Measurements from ENCODE around the gene SPRR2D.
"Not testable (repeated sequence)": the region's sequence is repeated elsewhere in the genome, so short reads cannot be mapped to it uniquely, and the experiment has no call there.

Gene SPRR2D

DNA sequence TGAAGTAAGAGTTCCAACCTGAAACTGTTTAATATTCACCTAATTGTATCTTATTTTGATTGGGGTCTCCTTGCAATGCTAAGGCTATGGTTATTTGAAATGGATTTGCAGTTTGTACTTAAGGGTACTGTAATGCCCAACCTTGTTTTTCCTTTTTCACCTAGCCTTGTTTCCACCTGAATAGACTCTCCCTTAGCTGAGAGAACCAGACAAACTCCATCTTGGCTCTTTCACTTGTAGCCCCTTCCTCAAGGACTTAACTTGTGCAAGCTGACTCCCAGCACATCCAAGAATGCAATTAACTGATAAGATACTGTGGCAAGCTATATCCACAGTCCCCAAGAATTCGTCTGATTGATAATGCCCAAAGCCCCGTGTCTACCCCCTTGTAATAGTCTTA is 19.1 kb downstream of the SPRR2D start:
- DNase-seq (ENCODE audit: low read depth in 1 of 2, low spot score in 1 of 2), result not testable (repeated sequence)

DNA sequence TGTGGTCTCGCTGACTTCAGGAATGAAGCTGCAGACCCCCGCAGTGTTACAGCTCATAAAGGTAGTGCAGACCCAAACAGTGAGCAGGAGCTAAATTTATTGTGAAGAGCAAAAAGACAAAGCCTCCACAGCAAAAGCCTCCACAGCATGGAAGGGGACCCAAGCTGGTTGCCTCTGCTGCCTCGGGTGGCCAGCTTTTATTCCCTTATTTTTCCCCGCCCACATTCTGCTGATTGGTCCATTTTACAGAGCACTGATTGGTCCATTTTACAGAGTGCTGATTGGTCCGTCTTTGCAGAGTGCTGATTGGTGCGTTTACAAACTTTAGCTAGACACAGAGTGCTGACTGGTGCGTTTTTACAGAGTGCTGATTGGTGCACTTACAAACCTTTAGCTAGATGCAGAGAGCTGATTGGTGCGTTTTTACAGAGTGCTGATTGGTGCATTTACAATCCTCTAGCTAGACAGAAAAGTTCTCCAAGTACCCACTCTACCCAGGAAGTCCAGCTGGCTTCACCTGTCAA is 29.6 kb downstream of the SPRR2D start:
- not testable (repeated sequence) for DNase-seq (ENCODE audit: low read depth in 1 of 2, low spot score in 1 of 2)

DNA sequence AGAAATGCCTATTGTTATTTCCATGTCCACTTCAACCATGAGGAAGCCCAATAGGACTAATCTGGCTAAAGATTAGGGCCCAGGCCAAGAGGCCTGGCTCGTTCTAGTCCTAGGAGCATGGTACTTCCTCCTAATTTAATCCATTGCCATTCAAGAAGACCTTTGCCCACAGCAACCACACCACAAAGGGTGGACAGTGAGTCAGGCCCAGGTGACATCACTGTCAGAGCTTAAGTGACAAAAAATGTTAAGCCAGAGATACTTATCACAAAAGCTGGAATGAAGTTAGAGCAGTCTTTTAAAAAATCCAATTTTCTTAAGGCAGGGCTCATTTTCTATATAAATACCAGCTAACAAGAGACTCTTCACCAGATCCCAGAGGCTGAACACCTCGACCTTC is 39.5 kb downstream of the SPRR2D start, which contains the start of gene SPRR3:
Gene SPRR3 (plus strand): TSS at position 368 of the 400 bp plus-strand sequence. CDS start 1,272 bp downstream, outside the sequence.
- DNase-seq (ENCODE audit: low read depth in 1 of 2, low spot score in 1 of 2), result no peak

DNA sequence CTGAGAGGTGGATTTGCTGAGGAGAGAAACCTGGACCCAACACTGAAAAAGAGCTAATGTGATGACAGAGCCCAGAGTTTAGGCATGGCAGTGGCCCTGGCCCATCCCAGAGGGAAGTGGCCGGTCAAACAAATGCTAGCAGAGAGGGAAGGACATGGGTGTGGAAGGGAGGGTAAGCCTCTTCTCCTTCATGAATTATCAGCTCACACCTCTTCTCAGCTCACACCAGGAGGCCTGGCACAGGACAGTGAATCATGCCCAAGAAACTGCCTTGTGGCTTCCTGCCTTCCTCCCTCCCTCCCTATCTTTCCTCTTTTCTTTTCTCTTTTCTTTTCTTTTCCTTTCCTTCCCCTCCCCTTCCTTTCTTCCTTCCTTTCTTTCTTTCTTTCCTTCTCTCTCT is 40.6 kb downstream of the SPRR2D start:
- DNase-seq (ENCODE audit: low read depth in 1 of 2, low spot score in 1 of 2), result no peak

DNA sequence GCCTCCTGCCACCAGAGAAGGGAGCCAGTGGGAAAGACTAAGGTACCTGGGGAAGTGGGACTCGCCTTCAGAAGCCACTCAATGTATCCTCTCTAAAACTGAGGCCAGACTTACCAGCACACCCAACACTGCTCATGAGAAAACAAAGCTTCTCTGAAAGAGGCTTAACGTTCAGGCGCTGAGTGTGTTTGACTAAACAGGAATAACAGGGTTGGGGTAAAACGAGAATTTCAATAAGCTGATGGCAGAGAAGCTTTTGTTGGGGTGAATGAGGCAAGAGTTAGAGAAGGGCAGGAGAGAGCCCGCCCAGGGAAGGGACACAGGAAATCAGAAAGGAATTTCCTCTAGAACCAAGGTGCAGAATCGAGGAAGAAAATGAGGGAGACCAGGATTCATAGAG is 41.1 kb downstream of the SPRR2D start:
- DNase-seq (ENCODE audit: low read depth in 1 of 2, low spot score in 1 of 2), result no peak

DNA sequence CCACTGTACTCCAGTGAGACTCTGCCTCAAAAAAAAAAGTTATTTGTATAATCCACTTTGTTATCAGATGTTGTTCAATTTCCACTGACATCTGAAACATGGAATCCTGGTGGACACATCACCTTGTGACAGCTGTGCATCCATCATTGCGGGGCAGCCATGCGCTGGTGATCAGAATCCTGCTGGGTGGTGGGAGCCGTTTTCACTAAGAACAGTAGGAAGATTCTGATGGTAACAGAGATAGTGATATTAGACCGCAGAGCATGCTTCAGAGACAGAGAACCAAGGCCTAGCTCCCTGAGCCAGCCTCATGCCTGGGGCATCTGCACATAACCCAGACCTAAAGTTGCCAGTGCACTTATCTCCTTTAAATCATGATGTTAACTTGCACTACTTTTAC is 42.4 kb downstream of the SPRR2D start:
- DNase-seq (ENCODE audit: low read depth in 1 of 2, low spot score in 1 of 2), result no peak

DNA sequence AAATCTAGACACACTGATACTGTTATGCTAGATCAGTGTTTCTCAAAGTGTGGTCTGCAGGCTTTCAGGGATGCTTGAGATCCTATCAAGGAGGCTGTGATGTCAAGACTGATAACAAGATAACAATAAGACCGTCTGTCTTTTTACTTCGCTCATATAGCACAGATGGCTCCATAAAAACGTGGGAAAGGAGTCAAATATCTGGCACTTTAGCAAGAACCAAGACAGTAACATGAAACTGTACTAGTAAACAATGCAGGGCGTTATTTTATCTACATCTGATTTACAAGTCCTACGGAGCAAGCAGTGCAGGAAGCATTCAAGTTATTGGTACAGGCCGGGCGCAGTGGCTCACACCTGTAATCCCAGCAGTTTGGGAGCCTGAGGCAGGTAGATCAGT is 43.0 kb downstream of the SPRR2D start:
- no peak for DNase-seq (ENCODE audit: low read depth in 1 of 2, low spot score in 1 of 2)

DNA sequence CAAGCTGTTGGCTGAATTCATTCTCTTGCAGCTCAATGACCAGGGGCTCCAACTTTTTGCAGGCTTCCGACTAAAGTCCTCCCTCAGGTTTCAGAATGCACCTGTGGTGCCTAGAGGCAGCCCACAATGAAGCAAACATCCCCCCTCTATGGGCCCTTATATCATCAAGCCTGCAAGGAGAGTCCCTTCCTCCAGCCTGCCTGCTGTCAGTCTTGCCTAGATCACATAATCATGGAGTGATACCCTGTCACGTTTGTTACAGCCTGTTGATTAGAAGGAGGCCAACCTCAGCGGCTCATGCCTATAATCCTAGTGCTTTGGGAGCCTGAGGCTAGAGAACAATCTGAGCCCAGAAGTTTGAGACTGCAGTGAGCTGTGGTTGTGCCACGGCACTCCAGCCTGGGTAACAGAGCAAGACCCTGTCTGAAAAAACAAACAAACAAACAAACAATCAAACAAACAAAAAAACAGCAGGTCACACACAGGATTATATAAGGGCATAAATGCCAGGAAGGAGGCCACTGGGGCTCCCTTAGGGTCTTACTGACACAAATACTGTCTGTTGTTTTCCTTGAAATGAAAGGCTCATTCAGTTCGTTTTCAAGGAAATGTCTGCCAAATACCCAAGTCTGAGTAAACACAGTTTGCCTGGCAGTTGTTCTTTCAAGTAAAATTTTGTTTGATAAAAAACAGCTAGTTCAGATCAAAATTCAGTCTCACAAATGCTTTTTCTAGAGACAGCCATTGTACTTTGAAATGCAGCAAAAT is 44.1 kb downstream of the SPRR2D start:
- no peak for DNase-seq (ENCODE audit: low read depth in 1 of 2, low spot score in 1 of 2)

DNA sequence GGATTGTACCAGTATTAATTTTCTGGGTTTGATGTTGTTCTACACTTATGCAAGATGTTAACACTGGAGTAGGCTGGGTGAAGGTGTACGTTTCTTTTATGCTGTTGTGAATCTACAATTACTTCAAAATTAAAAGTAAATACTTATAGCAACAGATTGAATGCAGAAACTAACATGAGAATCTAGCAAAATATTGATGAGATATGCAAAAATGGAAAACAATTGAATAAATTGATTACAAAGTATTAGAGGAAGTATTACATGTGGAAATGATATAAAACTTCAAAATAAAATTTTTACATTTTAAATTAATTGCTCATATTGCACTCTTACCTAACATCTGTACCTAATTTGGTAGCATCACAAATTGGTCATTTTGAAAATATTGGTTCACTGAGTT is 45.1 kb downstream of the SPRR2D start:
- no peak for DNase-seq (ENCODE audit: low read depth in 1 of 2, low spot score in 1 of 2)

DNA sequence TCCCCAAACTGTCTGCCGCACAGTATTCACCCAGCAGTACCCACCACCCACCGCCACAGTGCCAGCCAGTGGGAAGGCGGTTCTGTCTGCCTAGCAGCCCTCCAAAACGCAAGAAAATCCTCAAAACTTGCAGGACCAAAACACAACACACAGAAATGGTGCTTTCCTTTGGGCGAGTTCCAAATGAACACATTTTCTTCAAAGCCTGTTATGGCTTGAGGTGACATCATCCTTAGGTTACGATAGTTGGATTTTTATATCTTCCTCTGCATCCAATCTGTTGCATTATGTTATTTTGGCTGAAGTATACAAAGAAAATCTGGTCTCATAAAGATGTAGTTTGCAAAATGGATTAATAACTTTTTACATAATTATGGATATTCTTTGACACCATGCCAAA is 47.7 kb downstream of the SPRR2D start:
- no peak for DNase-seq (ENCODE audit: low read depth in 1 of 2, low spot score in 1 of 2)
